Neuronal stem cell (in vitro differentiated cells): ENCODE measurements around the gene FIZ1.

Experiments used
- DNase-seq: peaks from one replicate; pipeline ENCODE4 v3.0.0-alpha.2; 2013; ENCODE audit warnings: low spot score
- H2AFZ ChIP-seq: one replicate; pipeline ENCODE4 v1.6.1; 2013; ENCODE audit warnings: mild to moderate bottlenecking, low read length, inconsistent platforms
- H2AK5ac ChIP-seq: 2 replicates; pipeline ENCODE4 v1.6.1; 2013; ENCODE audit warnings: low read depth, mild to moderate bottlenecking, inconsistent platforms, low read length, moderate library complexity, mixed read lengths
- H2BK120ac ChIP-seq: 2 replicates; pipeline ENCODE4 v1.6.1; 2013; ENCODE audit warnings: low read depth, mild to moderate bottlenecking, inconsistent platforms, low read length, moderate library complexity, mixed read lengths
- H2BK12ac ChIP-seq: one replicate; pipeline ENCODE4 v1.6.1; 2013; ENCODE audit warnings: low read length, inconsistent platforms
- H2BK15ac ChIP-seq: 2 replicates; pipeline ENCODE4 v1.6.1; 2013; ENCODE audit warnings: mild to moderate bottlenecking, low read length, inconsistent platforms, mixed read lengths
- H2BK5ac ChIP-seq: one replicate; pipeline ENCODE4 v1.6.1; 2013; ENCODE audit warnings: inconsistent platforms, mild to moderate bottlenecking, low read length, moderate library complexity
- H3K14ac ChIP-seq: one replicate; pipeline ENCODE4 v1.6.1; 2013; ENCODE audit warnings: low read length, inconsistent platforms
- H3K18ac ChIP-seq: 2 replicates; pipeline ENCODE4 v1.6.1; 2013; ENCODE audit warnings: low read length, inconsistent platforms
- H3K23ac ChIP-seq: 2 replicates; pipeline ENCODE4 v1.6.1; 2013; ENCODE audit warnings: low read depth, mild to moderate bottlenecking, mixed read lengths, low read length, inconsistent platforms; ENCODE audit not compliant: poor library complexity
- H3K27ac ChIP-seq: replicated peaks from 3 replicates; pipeline ENCODE4 v1.5.1; 2013; ENCODE audit warnings: low read length, inconsistent platforms
- H3K27me3 ChIP-seq, 3 experiments: 2 replicates each; pipeline ENCODE4 v1.6.1; 2013; ENCODE audit warnings: low read length in 3 of 3, mild to moderate bottlenecking in 2 of 3, inconsistent platforms in 1 of 3, low read depth in 1 of 3, mixed read lengths in 1 of 3, moderate library complexity in 1 of 3; ENCODE audit not compliant: control insufficient read depth in 3 of 3, insufficient read depth in 3 of 3
- H3K36me3 ChIP-seq, 2 donors: replicated peaks in 1 of 2; 2 replicates each; pipeline ENCODE4 v1.6.1; 2013; ENCODE audit warnings: low read length in 2 of 2; ENCODE audit not compliant: control insufficient read depth in 2 of 2, insufficient read depth in 2 of 2
- H3K4ac ChIP-seq: 2 replicates; pipeline ENCODE4 v1.6.1; 2013; ENCODE audit warnings: inconsistent platforms, mild to moderate bottlenecking, low read length, moderate library complexity
- H3K4me1 ChIP-seq, 2 donors: 1 replicate in 1 of 2; 2 replicates in 1 of 2; pipeline ENCODE4 v1.6.1; 2013; ENCODE audit warnings: low read length in 2 of 2, low read depth in 1 of 2; ENCODE audit not compliant: control insufficient read depth in 2 of 2, insufficient read depth in 1 of 2
- H3K4me2 ChIP-seq: one replicate; pipeline ENCODE4 v1.6.1; 2013; ENCODE audit warnings: mild to moderate bottlenecking, low read length, inconsistent platforms; ENCODE audit not compliant: insufficient read depth, poor library complexity, severe bottlenecking
- H3K4me3 ChIP-seq, 2 donors: 2 replicates each; pipeline ENCODE4 v1.5.1; 2013; ENCODE audit warnings: low read length in 2 of 2, mild to moderate bottlenecking in 2 of 2, inconsistent platforms in 1 of 2, moderate library complexity in 1 of 2
- H3K79me1 ChIP-seq: one replicate; pipeline ENCODE4 v1.6.1; 2013; ENCODE audit warnings: low read depth, mild to moderate bottlenecking, inconsistent platforms, low read length, moderate library complexity
- H3K9ac ChIP-seq: one replicate; pipeline ENCODE4 v1.6.1; 2013; ENCODE audit warnings: mild to moderate bottlenecking, low read depth, low read length, inconsistent platforms; ENCODE audit not compliant: poor library complexity
- H3K9me3 ChIP-seq, 2 donors: replicated peaks in 1 of 2; 2 replicates each; pipeline versions ENCODE3 to v1.6.1; 2013; ENCODE audit warnings: low read length in 2 of 2, mild to moderate bottlenecking in 2 of 2, inconsistent platforms in 1 of 2, low read depth in 1 of 2, mixed read lengths in 1 of 2, moderate library complexity in 1 of 2; ENCODE audit not compliant: control insufficient read depth in 2 of 2, insufficient read depth in 1 of 2
- H4K8ac ChIP-seq: one replicate; pipeline ENCODE4 v1.6.1; 2013; ENCODE audit warnings: low read depth, mild to moderate bottlenecking, inconsistent platforms, low read length, moderate library complexity
- H4K91ac ChIP-seq: one replicate; pipeline ENCODE4 v1.6.1; 2013; ENCODE audit warnings: low read length, low read depth, mild to moderate bottlenecking, inconsistent platforms; ENCODE audit not compliant: poor library complexity
- WGBS, 2 donors: extraction: QIAGEN DNeasy Blood & Tissue Kit; methylation state at CpG; one replicate each; pipeline ENCODE4 v1.1.7; 2013; ENCODE audit warnings: missing lambda C conversion rate in 2 of 2, mixed read lengths in 1 of 2; ENCODE audit not compliant: insufficient read length in 2 of 2, insufficient replicate concordance in 1 of 2; ENCODE audit errors: extremely low coverage in 2 of 2; 5-methylcytosine and 5-hydroxymethylcytosine counted together

Gene FIZ1

GRCh38 chr19:55646889-55647731 lies 47.8 kb upstream of the FIZ1 start:
- H3K27me3 ChIP-seq = no peaks in the 10 kb centered on the region
- peak overlapping the region; percentile 41 for H3K27ac ChIP-seq
- H2BK5ac ChIP-seq = peak overlapping the region; percentile 44
- H3K9me3 ChIP-seq = no peaks in the 10 kb centered on the region
- H3K23ac ChIP-seq = no peak overlapping the region
- H3K4ac ChIP-seq = no peak overlapping the region
- peak overlapping the region; percentile 91 for H3K4me2 ChIP-seq
- H2AFZ ChIP-seq = peak overlapping the region; percentile 100
- H4K91ac ChIP-seq = no peak overlapping the region
- no peak overlapping the region for H4K8ac ChIP-seq
- peak overlapping the region; percentile 81 for H3K9ac ChIP-seq
- no peak overlapping the region for H2BK15ac ChIP-seq
- peak overlapping the region; percentile 100 for H3K18ac ChIP-seq
- H3K4me3 ChIP-seq = peak overlapping the region; percentile 90
- H3K14ac ChIP-seq = no peak overlapping the region
- H2AK5ac ChIP-seq = peak overlapping the region; percentile 86
- peaks cover 34% of the 10 kb centered on the region for H3K79me1 ChIP-seq
- peaks cover 30 to 39% of the 10 kb centered on the region in 2 donors for H3K36me3 ChIP-seq
- peaks cover 20 to 24% of the 10 kb centered on the region in 2 donors for H3K4me1 ChIP-seq
- WGBS, 2 donors = no CpG with 5 or more reads among the region's 14 CpGs
- H2BK120ac ChIP-seq = no peak overlapping the region
- H2BK12ac ChIP-seq = no peak overlapping the region
- DNase-seq = no peak

- Histone ChIP-seq H3K4ac (no peak overlapping the region), H2BK5ac (no peak overlapping the region), H2BK15ac (no peak overlapping the region), H4K8ac (no peak overlapping the region), H2AFZ (no peak overlapping the region), H3K14ac (no peak overlapping the region), H3K4me2 (no peak overlapping the region), H4K91ac (no peak overlapping the region), H3K9me3 (no peaks in the 10 kb centered on the region), H3K27me3 (no peaks in the 10 kb centered on the region), H3K9ac (no peak overlapping the region), H2AK5ac (no peak overlapping the region), H3K23ac (peak overlapping the region; percentile 85), H3K4me3 (peak overlapping the region in 1 of 2 donors; percentile 94), H3K27ac (no peak overlapping the region), H3K79me1 (peaks cover 35% of the 10 kb centered on the region), H2BK120ac (no peak overlapping the region), H3K18ac (no peak overlapping the region), H3K4me1 (peaks cover 20 to 27% of the 10 kb centered on the region in 2 donors), H3K36me3 (peaks cover 24 to 28% of the 10 kb centered on the region in 2 donors), H2BK12ac (no peak overlapping the region)
- WGBS, 2 donors = no CpG with 5 or more reads among the region's 5 CpGs
- DNase-seq = no peak
Observed at GRCh38 chr19:55645512-55645881, 46.2 kb upstream of the FIZ1 start.

- no peak for DNase-seq
- Histone ChIP-seq H2BK120ac (no peak overlapping the region), H3K4me3 (peak overlapping the region in 1 of 2 donors; percentile 94), H3K18ac (no peak overlapping the region), H3K4me2 (no peak overlapping the region), H3K9me3 (no peaks in the 10 kb centered on the region), H4K91ac (no peak overlapping the region), H3K9ac (no peak overlapping the region), H3K4me1 (peaks cover 25 to 31% of the 10 kb centered on the region in 2 donors), H2AFZ (no peak overlapping the region), H2BK5ac (no peak overlapping the region), H2BK15ac (no peak overlapping the region), H3K79me1 (peaks cover 36% of the 10 kb centered on the region), H3K23ac (peak overlapping the region; percentile 85), H3K27me3 (no peaks in the 10 kb centered on the region), H2AK5ac (peak overlapping the region; percentile 56), H4K8ac (no peak overlapping the region), H3K4ac (no peak overlapping the region), H3K14ac (no peak overlapping the region), H3K36me3 (peaks cover 21 to 23% of the 10 kb centered on the region in 2 donors), H3K27ac (no peak overlapping the region), H2BK12ac (peak overlapping the region; percentile 58)
- no CpG with 5 or more reads among the region's 28 CpGs for WGBS, 2 donors
Observed at GRCh38 chr19:55644842-55645511, 45.7 kb upstream of the FIZ1 start.

- Histone ChIP-seq H3K4ac (no peak overlapping the region), H3K4me1 (peaks cover 26 to 33% of the 10 kb centered on the region in 2 donors), H3K4me3 (peak overlapping the region; percentile 84 to 94), H3K27ac (no peak overlapping the region), H2AFZ (peak overlapping the region; percentile 64), H3K9me3 (no peaks in the 10 kb centered on the region), H2BK120ac (no peak overlapping the region), H3K14ac (no peak overlapping the region), H4K8ac (no peak overlapping the region), H3K27me3 (no peaks in the 10 kb centered on the region), H2BK12ac (no peak overlapping the region), H2BK15ac (no peak overlapping the region), H3K9ac (peak overlapping the region; percentile 86), H3K18ac (no peak overlapping the region), H3K4me2 (peak overlapping the region; percentile 89), H4K91ac (no peak overlapping the region), H3K23ac (peak overlapping the region; percentile 17), H2AK5ac (peak overlapping the region; percentile 95), H2BK5ac (peak overlapping the region; percentile 84), H3K79me1 (peaks cover 38% of the 10 kb centered on the region), H3K36me3 (peaks cover 18 to 20% of the 10 kb centered on the region in 2 donors)
- WGBS, 2 donors = no CpG with 5 or more reads among the region's 12 CpGs
- no peak for DNase-seq
Observed at GRCh38 chr19:55644191-55644833, 45.0 kb upstream of the FIZ1 start.
